DND-41 (cell line): ENCODE data around the gene ZNF770.

Experiments used
- CTCF ChIP-seq: IDR thresholded peaks from 2 replicates; pipeline ENCODE4 v1.5.1; 2012; ENCODE audit warnings: borderline replicate concordance, low read length, moderate library complexity, mild to moderate bottlenecking; ENCODE audit not compliant: poor library complexity, severe bottlenecking; ENCODE audit errors: extremely low read depth
- EZH2 ChIP-seq: IDR thresholded peaks from 3 replicates; pipeline ENCODE4 v1.6.1; 2012; ENCODE audit warnings: borderline replicate concordance, low read depth, mild to moderate bottlenecking, moderate library complexity, low read length, inconsistent platforms; ENCODE audit not compliant: severe bottlenecking

GRCh38 chr15:35005933-35006332 lies 17.8 kb upstream of the ZNF770 start:
- TF ChIP-seq CTCF = no peak
- no peak for TF ChIP-seq EZH2
